HEK293 (cell line): Measurements from ENCODE around the gene CAGE1.

ENCODE experiments used
- BCL6B ChIP-seq: fragments of 450-650 bp; formaldehyde crosslinking; IDR thresholded peaks from 2 replicates; pipeline ENCODE4 v1.5.1; 2017; ENCODE audit warnings: missing biosample characterization, missing genetic modification characterization
- GFI1B ChIP-seq: fragments of 450-650 bp; formaldehyde crosslinking; IDR thresholded peaks from 2 replicates; pipeline ENCODE4 v1.5.1; 2016; ENCODE audit warnings: missing biosample characterization, missing genetic modification characterization
- INSM2 ChIP-seq: fragments of 450-650 bp; formaldehyde crosslinking; IDR thresholded peaks from 2 replicates; pipeline ENCODE4 v1.5.1; 2016; ENCODE audit warnings: missing biosample characterization, missing genetic modification characterization
- KLF8 ChIP-seq: fragments of 450-650 bp; formaldehyde crosslinking; IDR thresholded peaks from 2 replicates; pipeline ENCODE4 v1.5.1; 2016; ENCODE audit warnings: missing biosample characterization, missing genetic modification characterization
- MZF1 ChIP-seq: fragments of 450-650 bp; formaldehyde crosslinking; IDR thresholded peaks from 2 replicates; pipeline ENCODE4 v1.5.1; 2017; ENCODE audit warnings: missing biosample characterization, missing genetic modification characterization, borderline replicate concordance
- OVOL3 ChIP-seq: fragments of 450-650 bp; formaldehyde crosslinking; IDR thresholded peaks from 2 replicates; pipeline ENCODE4 v1.5.1; 2016; ENCODE audit warnings: missing biosample characterization, missing genetic modification characterization
- SP2 ChIP-seq: fragments of 450-650 bp; formaldehyde crosslinking; IDR thresholded peaks from 2 replicates; pipeline ENCODE4 v1.5.1; 2016; ENCODE audit warnings: missing biosample characterization, missing genetic modification characterization
- YY1 ChIP-seq: fragments of 450-650 bp; formaldehyde crosslinking; IDR thresholded peaks from 2 replicates; pipeline ENCODE4 v1.5.1; 2018; ENCODE audit warnings: missing biosample characterization, missing genetic modification characterization
- ZBTB10 ChIP-seq: fragments of 450-650 bp; formaldehyde crosslinking; IDR thresholded peaks from 2 replicates; pipeline ENCODE4 v1.5.1; 2016; ENCODE audit warnings: missing biosample characterization, missing genetic modification characterization
- ZBTB11 ChIP-seq: fragments of 450-650 bp; formaldehyde crosslinking; conservative IDR thresholded peaks from 2 replicates; pipeline ENCODE4 v1.5.1; 2016; ENCODE audit warnings: low read depth, missing biosample characterization, missing genetic modification characterization
- ZNF19 ChIP-seq: fragments of 450-650 bp; formaldehyde crosslinking; IDR thresholded peaks from 2 replicates; pipeline ENCODE4; 2016; ENCODE audit warnings: missing biosample characterization, missing genetic modification characterization, low read depth
- ZNF221 ChIP-seq: fragments of 450-650 bp; formaldehyde crosslinking; IDR thresholded peaks from 2 replicates; pipeline ENCODE4 v1.5.1; 2017; ENCODE audit warnings: missing biosample characterization, missing genetic modification characterization, borderline replicate concordance
- ZNF274 ChIP-seq, 2 experiments: fragments of 200-500 bp in 1 of 2; fragments of 450-650 bp in 1 of 2; sonication (Bioruptor generic) in 1 of 2; formaldehyde crosslinking in 1 of 2; IDR thresholded peaks; 2 replicates each; pipeline versions ENCODE4 v1.5.1 to v1.6.1; 2014 to 2016; ENCODE audit warnings: borderline replicate concordance in 1 of 2, inconsistent platforms in 1 of 2, low read length in 1 of 2, missing biosample characterization in 1 of 2, missing genetic modification characterization in 1 of 2
- ZNF302 ChIP-seq: fragments of 450-650 bp; formaldehyde crosslinking; IDR thresholded peaks from 2 replicates; pipeline ENCODE4 v1.5.1; 2016; ENCODE audit warnings: missing biosample characterization, missing genetic modification characterization, low read depth
- ZNF426 ChIP-seq: fragments of 450-650 bp; formaldehyde crosslinking; IDR thresholded peaks from 2 replicates; pipeline ENCODE4 v1.5.1; 2017; ENCODE audit warnings: missing biosample characterization, missing genetic modification characterization, mild to moderate bottlenecking, inconsistent platforms, moderate library complexity
- ZNF433 ChIP-seq: fragments of 450-650 bp; formaldehyde crosslinking; IDR thresholded peaks from 2 replicates; pipeline ENCODE4 v1.5.1; 2016; ENCODE audit warnings: missing biosample characterization, missing genetic modification characterization, low read depth
- ZNF449 ChIP-seq: fragments of 450-650 bp; formaldehyde crosslinking; IDR thresholded peaks from 2 replicates; pipeline ENCODE4 v1.5.1; 2017; ENCODE audit warnings: missing biosample characterization, mild to moderate bottlenecking, missing genetic modification characterization, moderate library complexity
- ZNF473 ChIP-seq: fragments of 450-650 bp; formaldehyde crosslinking; IDR thresholded peaks from 2 replicates; pipeline ENCODE4 v1.5.1; 2017; ENCODE audit warnings: missing biosample characterization, missing genetic modification characterization
- ZNF571 ChIP-seq: fragments of 450-650 bp; formaldehyde crosslinking; IDR thresholded peaks from 2 replicates; pipeline ENCODE4 v1.5.0; 2017; ENCODE audit warnings: missing biosample characterization, missing genetic modification characterization
- ZNF585B ChIP-seq: fragments of 450-650 bp; formaldehyde crosslinking; IDR thresholded peaks from 2 replicates; pipeline ENCODE4 v1.5.1; 2016; ENCODE audit warnings: missing biosample characterization, missing genetic modification characterization
- ZNF623 ChIP-seq: fragments of 450-650 bp; formaldehyde crosslinking; IDR thresholded peaks from 2 replicates; pipeline ENCODE4 v1.5.1; 2016; ENCODE audit warnings: missing biosample characterization, missing genetic modification characterization
- ZNF639 ChIP-seq: fragments of 450-650 bp; formaldehyde crosslinking; IDR thresholded peaks from 2 replicates; pipeline ENCODE4 v1.5.1; 2016; ENCODE audit warnings: missing biosample characterization, missing genetic modification characterization
- ZNF645 ChIP-seq: fragments of 450-650 bp; formaldehyde crosslinking; IDR thresholded peaks from 2 replicates; pipeline ENCODE4; 2016; ENCODE audit warnings: missing biosample characterization, missing genetic modification characterization
- ZNF830 ChIP-seq: fragments of 450-650 bp; IDR thresholded peaks from 2 replicates; pipeline ENCODE4 v1.5.0; 2018; ENCODE audit warnings: missing biosample characterization, missing genetic modification characterization, low read depth, mild to moderate bottlenecking, moderate library complexity
- ZSCAN16 ChIP-seq: fragments of 450-650 bp; formaldehyde crosslinking; IDR thresholded peaks from 2 replicates; pipeline ENCODE4 v1.5.1; 2016; ENCODE audit warnings: missing biosample characterization, missing genetic modification characterization

Gene CAGE1

GRCh38 chr6:7312616-7313504 is 76.7 kb downstream of the CAGE1 start, which contains the start of gene SSR1 (continued):
- TF ChIP-seq INSM2 = peak; percentile 64; the same call in 1 of the 2 replicates
- peak; percentile 94 for TF ChIP-seq SP2
- TF ChIP-seq YY1 (tag by site-specific recombination) = peak; percentile 68
- TF ChIP-seq KLF8 = peak; percentile 84
- TF ChIP-seq ZBTB11 (tag by site-specific recombination) = peak; percentile 74
- TF ChIP-seq ZNF449 (tag by site-specific recombination) = 0 out of 2 replicates have a peak, but pooled peaks have one; percentile 11
- TF ChIP-seq BCL6B (tag by site-specific recombination) = no peak
- TF ChIP-seq MZF1 (tag by site-specific recombination) = no peak
- no peak for TF ChIP-seq ZNF274 (IDR thresholded peaks at IDR 0.05; ENCODE audit: low read length)
- no peak for TF ChIP-seq ZNF274 (tag by site-specific recombination; IDR thresholded peaks at IDR 0.05; ENCODE audit: borderline replicate concordance)
- TF ChIP-seq ZNF639 (tag by site-specific recombination) = no peak
- no peak for TF ChIP-seq ZNF433 (tag by site-specific recombination)
- TF ChIP-seq ZNF426 (tag by site-specific recombination) = no peak
- no peak for TF ChIP-seq ZNF830 (tag by site-specific recombination)
- TF ChIP-seq ZNF19 = no peak
- no peak for TF ChIP-seq ZNF302 (tag by site-specific recombination)
- TF ChIP-seq ZNF571 (tag by site-specific recombination) = no peak
- TF ChIP-seq ZNF645 = no peak
- no peak for TF ChIP-seq ZNF221 (tag by site-specific recombination)
- TF ChIP-seq GFI1B (tag by site-specific recombination) = no peak
- 0 out of 2 replicates have a peak, but pooled peaks have one; percentile 14 for TF ChIP-seq ZNF585B (tag by site-specific recombination)
- no peak for TF ChIP-seq ZNF473
- no peak for TF ChIP-seq ZBTB10 (tag by site-specific recombination)
- TF ChIP-seq ZSCAN16 (tag by site-specific recombination) = no peak
- no peak for TF ChIP-seq ZNF623 (tag by site-specific recombination)
- TF ChIP-seq OVOL3 (tag by site-specific recombination) = no peak
